ENCODE measurements around the gene KRTAP10-6.

Gene KRTAP10-6

GRCh38 chr21:44626673-44627143 is 34.4 kb upstream of the KRTAP10-6 start, which contains the start of gene KRTAP10-9 (continued):
- TF ChIP-seq TSHZ2 (CRISPR knock-in tag; IDR thresholded peaks at IDR 0.05) (no peak), ZNF565 (CRISPR knock-in tag; conservative IDR thresholded peaks at IDR 0.05; ENCODE audit: low read depth) (no peak)

- TF ChIP-seq BACH2 (CRISPR knock-in tag; IDR thresholded peaks at IDR 0.05; ENCODE audit: borderline replicate concordance) (no peak), ZNF565 (CRISPR knock-in tag; conservative IDR thresholded peaks at IDR 0.05; ENCODE audit: low read depth) (no peak), ZNF8 (CRISPR knock-in tag; IDR thresholded peaks at IDR 0.05) (no peak), CREB5 (CRISPR knock-in tag; IDR thresholded peaks at IDR 0.05; ENCODE audit: low read depth) (no peak), ESRRG (CRISPR knock-in tag; IDR thresholded peaks at IDR 0.05) (no peak), CSDC2 (CRISPR knock-in tag; IDR thresholded peaks at IDR 0.05) (no peak), POU6F1 (CRISPR knock-in tag; IDR thresholded peaks at IDR 0.05; ENCODE audit: borderline replicate concordance, low read depth) (no peak), GLIS3 (CRISPR knock-in tag; IDR thresholded peaks at IDR 0.05) (no peak), RARB (CRISPR knock-in tag; IDR thresholded peaks at IDR 0.05) (no peak), CSRNP3 (CRISPR knock-in tag; IDR thresholded peaks at IDR 0.05) (no peak), TSHZ2 (CRISPR knock-in tag; IDR thresholded peaks at IDR 0.05) (no peak), ZNF70 (CRISPR knock-in tag; IDR thresholded peaks at IDR 0.05) (no peak), ISL1 (CRISPR knock-in tag; IDR thresholded peaks at IDR 0.05) (no peak), TOX (CRISPR knock-in tag; IDR thresholded peaks at IDR 0.05; ENCODE audit: borderline replicate concordance) (no peak), ARNTL (CRISPR knock-in tag; IDR thresholded peaks at IDR 0.05; ENCODE audit: borderline replicate concordance, low read depth) (no peak), ZFP3 (CRISPR knock-in tag; IDR thresholded peaks at IDR 0.05) (no peak)
- no peak for ATAC-seq
Measured at GRCh38 chr21:44626262-44626661, 34.0 kb upstream of the KRTAP10-6 start.

- no peak for ATAC-seq
- no peak for TF ChIP-seq TCF4 (CRISPR knock-in tag; IDR thresholded peaks at IDR 0.05; ENCODE audit: borderline replicate concordance)
- no peak for TF ChIP-seq CSRNP3 (CRISPR knock-in tag; IDR thresholded peaks at IDR 0.05)
- TF ChIP-seq ZNF565 (CRISPR knock-in tag; conservative IDR thresholded peaks at IDR 0.05; ENCODE audit: low read depth), result no peak
- TF ChIP-seq BACH2 (CRISPR knock-in tag; IDR thresholded peaks at IDR 0.05; ENCODE audit: borderline replicate concordance), result no peak
Measured at GRCh38 chr21:44625756-44626155, 33.5 kb upstream of the KRTAP10-6 start.
